Measurements from ENCODE around the gene SRPX. TPM values are rescaled to one million over a fixed set of nuclear protein-coding genes. Genes with fewer than 3 reads are reported as not detected.
A peak's percentile ranks its signal among the peaks of the same experiment; 100 is the strongest.

Gene SRPX
- total and polyA plus RNA-seq, 5 donors from 2014 or later = not detected

DNA sequence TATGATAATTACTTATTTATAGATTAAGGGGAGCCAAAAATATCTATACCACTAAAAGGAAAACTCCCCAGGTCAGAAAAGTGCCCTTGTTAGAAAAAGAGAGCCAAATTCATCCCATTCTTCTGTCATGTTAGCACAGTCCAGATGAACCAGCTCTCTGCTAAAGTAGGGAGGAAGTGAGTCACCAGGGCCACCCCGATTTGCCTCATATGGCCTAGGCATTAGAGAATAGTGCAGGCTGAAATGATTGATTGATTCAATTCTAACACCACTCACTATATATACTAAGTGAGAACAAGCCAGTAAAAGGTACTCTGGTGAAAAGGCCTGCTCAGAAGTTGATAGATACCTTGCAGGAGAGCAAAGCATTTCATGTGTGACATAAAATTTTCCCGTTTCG, 94.5 kb downstream of the SRPX start:
- no peaks in the 10 kb centered on the region for H3K4me1 ChIP-seq (ENCODE audit: control insufficient read depth, insufficient read depth, low read length, poor library complexity, severe bottlenecking)
- peaks cover 0 to 2% (median 0%) of the 10 kb centered on the region in 7 donors for H3K9me3 Mint-ChIP-seq
- no peaks in the 10 kb centered on the region for H3K36me3 Mint-ChIP-seq
- no peaks in the 10 kb centered on the region for H3K9me3 ChIP-seq (ENCODE audit: control insufficient read depth in 2 of 2, low read length in 2 of 2)
- H3K27ac Mint-ChIP-seq = peak overlapping the region in 1 of 3 donors; percentile 48
- H3K27me3 ChIP-seq (ENCODE audit: control insufficient read depth, insufficient read depth, low read length) = no peaks in the 10 kb centered on the region
- no peaks in the 10 kb centered on the region for H3K4me1 Mint-ChIP-seq
- no peaks in the 10 kb centered on the region for H3K27me3 Mint-ChIP-seq
- no peaks in the 10 kb centered on the region for H3K36me3 ChIP-seq (ENCODE audit: control insufficient read depth, insufficient read depth, low read length)
- no peak overlapping the region for H3K4me3 Mint-ChIP-seq
- no peak overlapping the region for H3K4me3 ChIP-seq (ENCODE audit: low read depth, low read length)
- DNase-seq (no peak), ATAC-seq (ENCODE audit: low read depth in 2 of 2) (no peak)
- H3K27ac ChIP-seq (ENCODE audit: insufficient read depth, low read length, poor library complexity, severe bottlenecking) = no peak overlapping the region

DNA sequence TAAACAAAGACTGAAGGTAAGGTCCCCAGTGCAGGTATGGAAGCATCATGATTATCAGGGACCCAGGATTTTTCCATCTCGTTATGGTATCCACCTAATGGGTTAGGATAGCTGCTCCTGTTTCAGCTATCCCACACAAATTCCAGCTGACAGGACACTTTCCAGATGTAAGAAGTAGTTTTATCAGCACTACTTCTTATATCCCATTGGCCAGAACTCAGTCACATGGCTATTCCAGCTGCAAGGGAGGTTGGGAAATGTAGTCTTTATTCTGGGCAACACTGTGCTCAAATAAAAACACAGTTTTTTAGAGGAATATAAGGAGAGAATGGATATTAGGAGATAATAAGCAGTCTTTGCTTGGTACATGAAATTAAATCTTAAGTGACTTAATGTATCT, 96.7 kb downstream of the SRPX start:
- Mint-ChIP-seq H3K9me3 (peaks cover 0 to 3% (median 0%) of the 10 kb centered on the region in 7 donors), H3K4me1 (no peaks in the 10 kb centered on the region), H3K36me3 (no peaks in the 10 kb centered on the region), H3K27me3 (no peaks in the 10 kb centered on the region), H3K4me3 (no peak overlapping the region), H3K27ac (no peak overlapping the region)
- no peak for DNase-seq
- no peak for ATAC-seq (ENCODE audit: low read depth in 2 of 2)
- H3K4me3 ChIP-seq (ENCODE audit: low read depth, low read length) = no peak overlapping the region
- no peak overlapping the region for H3K27ac ChIP-seq (ENCODE audit: insufficient read depth, low read length, poor library complexity, severe bottlenecking)
- H3K36me3 ChIP-seq (ENCODE audit: control insufficient read depth, insufficient read depth, low read length) = no peaks in the 10 kb centered on the region
- no peaks in the 10 kb centered on the region for H3K27me3 ChIP-seq (ENCODE audit: control insufficient read depth, insufficient read depth, low read length)
- H3K4me1 ChIP-seq (ENCODE audit: control insufficient read depth, insufficient read depth, low read length, poor library complexity, severe bottlenecking) = no peaks in the 10 kb centered on the region
- no peaks in the 10 kb centered on the region for H3K9me3 ChIP-seq (ENCODE audit: control insufficient read depth in 2 of 2, low read length in 2 of 2)

DNA sequence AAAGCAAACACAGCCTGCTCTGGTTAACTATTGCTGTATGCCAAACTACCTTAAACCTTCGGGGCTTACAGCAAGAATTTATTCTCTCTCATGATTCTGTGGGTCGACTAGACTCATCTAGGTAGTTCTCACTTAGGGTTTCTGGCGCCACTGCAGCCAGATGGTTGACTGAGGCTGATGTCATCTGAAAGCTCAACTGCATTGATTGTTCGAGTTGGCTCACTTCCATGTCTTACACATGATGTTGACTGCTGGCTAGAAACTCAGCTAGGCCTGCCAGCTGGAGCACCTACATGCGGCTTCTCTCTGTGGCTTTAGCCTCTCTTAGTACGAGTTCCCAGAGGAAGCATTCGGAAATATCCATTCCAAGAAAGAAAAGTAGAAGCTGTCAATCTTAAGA, 103.2 kb downstream of the SRPX start:
- H3K4me3 Mint-ChIP-seq = no peak overlapping the region
- H3K27ac ChIP-seq (ENCODE audit: insufficient read depth, low read length, poor library complexity, severe bottlenecking) = no peak overlapping the region
- H3K9me3 Mint-ChIP-seq = peaks cover 0 to 3% (median 0%) of the 10 kb centered on the region in 7 donors
- H3K36me3 ChIP-seq (ENCODE audit: control insufficient read depth, insufficient read depth, low read length) = no peaks in the 10 kb centered on the region
- H3K27me3 Mint-ChIP-seq = no peaks in the 10 kb centered on the region
- H3K27me3 ChIP-seq (ENCODE audit: control insufficient read depth, insufficient read depth, low read length) = no peaks in the 10 kb centered on the region
- no peaks in the 10 kb centered on the region for H3K4me1 ChIP-seq (ENCODE audit: control insufficient read depth, insufficient read depth, low read length, poor library complexity, severe bottlenecking)
- no peaks in the 10 kb centered on the region for H3K36me3 Mint-ChIP-seq
- DNase-seq (no peak), ATAC-seq (ENCODE audit: low read depth in 2 of 2) (no peak)
- no peaks in the 10 kb centered on the region for H3K9me3 ChIP-seq (ENCODE audit: control insufficient read depth in 2 of 2, low read length in 2 of 2)
- H3K4me3 ChIP-seq (ENCODE audit: low read depth, low read length) = no peak overlapping the region
- no peak overlapping the region for H3K27ac Mint-ChIP-seq
- H3K4me1 Mint-ChIP-seq = no peaks in the 10 kb centered on the region

DNA sequence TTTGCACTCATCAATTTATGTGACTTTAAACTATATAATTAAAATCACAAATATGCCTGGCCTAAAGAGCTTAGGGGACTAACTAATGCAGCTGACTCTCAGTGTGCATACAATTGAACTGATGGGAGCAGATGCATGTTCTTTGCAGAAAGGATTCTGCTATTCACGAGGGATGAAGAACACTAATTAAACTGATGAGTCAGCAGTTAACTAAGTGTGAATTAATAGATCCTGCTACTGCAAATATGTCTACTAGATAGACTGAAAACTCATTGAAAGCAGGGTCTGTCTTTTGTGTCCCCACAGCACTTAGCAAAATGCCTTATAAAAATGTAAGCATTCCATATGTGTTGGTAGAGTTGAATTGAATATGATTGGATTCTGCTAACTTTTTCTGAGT, 104.0 kb downstream of the SRPX start:
- ATAC-seq (ENCODE audit: low read depth in 2 of 2) (no peak), DNase-seq (no peak)
- Histone ChIP-seq H3K4me3 (ENCODE audit: low read depth, low read length) (no peak overlapping the region), H3K27ac (ENCODE audit: insufficient read depth, low read length, poor library complexity, severe bottlenecking) (no peak overlapping the region), H3K4me1 (ENCODE audit: control insufficient read depth, insufficient read depth, low read length, poor library complexity, severe bottlenecking) (no peaks in the 10 kb centered on the region), H3K27me3 (ENCODE audit: control insufficient read depth, insufficient read depth, low read length) (no peaks in the 10 kb centered on the region), H3K9me3 (ENCODE audit: control insufficient read depth in 2 of 2, low read length in 2 of 2) (no peaks in the 10 kb centered on the region), H3K36me3 (ENCODE audit: control insufficient read depth, insufficient read depth, low read length) (no peaks in the 10 kb centered on the region)
- H3K36me3 Mint-ChIP-seq = no peaks in the 10 kb centered on the region
- no peaks in the 10 kb centered on the region for H3K27me3 Mint-ChIP-seq
- H3K4me3 Mint-ChIP-seq = no peak overlapping the region
- H3K27ac Mint-ChIP-seq = no peak overlapping the region
- H3K4me1 Mint-ChIP-seq = no peaks in the 10 kb centered on the region
- H3K9me3 Mint-ChIP-seq = peaks cover 0 to 3% (median 0%) of the 10 kb centered on the region in 7 donors

DNA sequence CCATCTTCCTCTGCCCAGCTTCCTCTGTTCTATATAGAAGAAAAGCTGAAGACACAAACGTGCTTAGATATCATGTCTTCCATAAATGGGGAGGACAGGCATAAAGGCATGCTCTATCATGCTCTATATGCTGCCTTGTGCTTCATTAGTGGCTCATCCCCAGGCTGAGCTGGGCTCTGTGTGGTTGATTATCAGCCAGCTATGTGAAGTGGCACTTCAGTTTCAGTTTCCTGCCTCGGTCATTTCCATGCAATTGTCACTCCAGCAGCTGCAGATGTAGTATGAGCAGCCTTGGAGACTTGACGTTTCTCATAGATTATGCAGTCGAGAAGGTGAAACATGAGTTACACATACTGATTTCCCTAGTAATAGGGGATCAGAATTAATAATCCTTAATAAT, 108.1 kb downstream of the SRPX start:
- Mint-ChIP-seq H3K36me3 (no peaks in the 10 kb centered on the region), H3K9me3 (no peaks in the 10 kb centered on the region), H3K27me3 (no peaks in the 10 kb centered on the region), H3K4me3 (no peak overlapping the region), H3K4me1 (no peaks in the 10 kb centered on the region), H3K27ac (no peak overlapping the region)
- H3K27me3 ChIP-seq (ENCODE audit: control insufficient read depth, insufficient read depth, low read length) = no peaks in the 10 kb centered on the region
- DNase-seq (no peak), ATAC-seq (ENCODE audit: low read depth in 2 of 2) (no peak)
- no peaks in the 10 kb centered on the region for H3K36me3 ChIP-seq (ENCODE audit: control insufficient read depth, insufficient read depth, low read length)
- no peaks in the 10 kb centered on the region for H3K4me1 ChIP-seq (ENCODE audit: control insufficient read depth, insufficient read depth, low read length, poor library complexity, severe bottlenecking)
- H3K27ac ChIP-seq (ENCODE audit: insufficient read depth, low read length, poor library complexity, severe bottlenecking) = no peak overlapping the region
- no peaks in the 10 kb centered on the region for H3K9me3 ChIP-seq (ENCODE audit: control insufficient read depth in 2 of 2, low read length in 2 of 2)
- H3K4me3 ChIP-seq (ENCODE audit: low read depth, low read length) = no peak overlapping the region

DNA sequence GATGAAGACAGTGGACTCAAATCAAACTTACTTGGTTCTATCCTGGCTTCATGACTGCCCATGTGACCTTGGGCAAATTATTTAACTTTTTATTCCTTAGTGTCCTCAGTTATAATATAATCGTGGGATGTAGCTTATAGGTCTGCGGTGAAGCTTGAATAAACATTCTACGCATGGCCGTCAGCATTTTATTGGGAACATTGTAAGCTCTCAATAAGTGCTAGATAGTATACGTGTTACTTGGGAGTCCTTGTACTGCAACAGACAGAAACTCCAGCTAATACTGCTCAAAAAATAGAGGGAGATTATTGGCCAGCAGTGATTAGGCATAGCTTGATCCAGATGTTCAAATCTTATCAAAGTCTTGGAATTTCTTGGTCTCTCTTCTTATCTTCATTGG, 109.5 kb downstream of the SRPX start:
- Mint-ChIP-seq H3K27ac (no peak overlapping the region), H3K27me3 (no peaks in the 10 kb centered on the region), H3K9me3 (no peaks in the 10 kb centered on the region), H3K4me1 (no peaks in the 10 kb centered on the region), H3K4me3 (no peak overlapping the region), H3K36me3 (no peaks in the 10 kb centered on the region)
- H3K27me3 ChIP-seq (ENCODE audit: control insufficient read depth, insufficient read depth, low read length) = no peaks in the 10 kb centered on the region
- no peak for DNase-seq
- no peak overlapping the region for H3K4me3 ChIP-seq (ENCODE audit: low read depth, low read length)
- no peak for ATAC-seq (ENCODE audit: low read depth in 2 of 2)
- H3K36me3 ChIP-seq (ENCODE audit: control insufficient read depth, insufficient read depth, low read length) = no peaks in the 10 kb centered on the region
- no peak overlapping the region for H3K27ac ChIP-seq (ENCODE audit: insufficient read depth, low read length, poor library complexity, severe bottlenecking)
- no peaks in the 10 kb centered on the region for H3K4me1 ChIP-seq (ENCODE audit: control insufficient read depth, insufficient read depth, low read length, poor library complexity, severe bottlenecking)
- no peaks in the 10 kb centered on the region for H3K9me3 ChIP-seq (ENCODE audit: control insufficient read depth in 2 of 2, low read length in 2 of 2)

DNA sequence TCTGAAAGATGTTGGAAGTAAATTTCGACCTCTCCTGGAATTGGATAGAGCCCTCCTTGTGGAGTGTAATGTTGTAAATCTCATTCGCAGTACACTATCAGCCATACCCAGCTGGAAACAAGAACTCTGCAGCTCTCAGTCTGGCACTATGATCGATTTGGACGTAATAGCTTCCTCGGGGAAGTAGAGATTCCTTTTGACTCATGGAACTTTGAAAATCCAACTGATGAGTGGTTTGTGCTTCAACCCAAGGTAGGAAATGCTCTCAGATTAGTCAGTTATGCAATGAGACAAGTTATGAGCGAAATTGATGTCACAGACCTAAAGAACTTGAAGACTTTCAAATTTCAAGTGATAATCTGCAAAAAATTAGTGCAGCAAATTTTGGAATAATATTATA, 110.4 kb downstream of the SRPX start:
- H3K27ac Mint-ChIP-seq = no peak overlapping the region
- Histone ChIP-seq H3K4me3 (ENCODE audit: low read depth, low read length) (no peak overlapping the region), H3K27me3 (ENCODE audit: control insufficient read depth, insufficient read depth, low read length) (no peaks in the 10 kb centered on the region), H3K27ac (ENCODE audit: insufficient read depth, low read length, poor library complexity, severe bottlenecking) (no peak overlapping the region), H3K9me3 (ENCODE audit: control insufficient read depth in 2 of 2, low read length in 2 of 2) (no peaks in the 10 kb centered on the region), H3K36me3 (ENCODE audit: control insufficient read depth, insufficient read depth, low read length) (no peaks in the 10 kb centered on the region), H3K4me1 (ENCODE audit: control insufficient read depth, insufficient read depth, low read length, poor library complexity, severe bottlenecking) (no peaks in the 10 kb centered on the region)
- H3K27me3 Mint-ChIP-seq = no peaks in the 10 kb centered on the region
- peaks cover 0 to 1% (median 0%) of the 10 kb centered on the region in 7 donors for H3K9me3 Mint-ChIP-seq
- H3K36me3 Mint-ChIP-seq = no peaks in the 10 kb centered on the region
- no peak for ATAC-seq (ENCODE audit: low read depth in 2 of 2)
- H3K4me1 Mint-ChIP-seq = no peaks in the 10 kb centered on the region
- DNase-seq = no peak
- H3K4me3 Mint-ChIP-seq = no peak overlapping the region

DNA sequence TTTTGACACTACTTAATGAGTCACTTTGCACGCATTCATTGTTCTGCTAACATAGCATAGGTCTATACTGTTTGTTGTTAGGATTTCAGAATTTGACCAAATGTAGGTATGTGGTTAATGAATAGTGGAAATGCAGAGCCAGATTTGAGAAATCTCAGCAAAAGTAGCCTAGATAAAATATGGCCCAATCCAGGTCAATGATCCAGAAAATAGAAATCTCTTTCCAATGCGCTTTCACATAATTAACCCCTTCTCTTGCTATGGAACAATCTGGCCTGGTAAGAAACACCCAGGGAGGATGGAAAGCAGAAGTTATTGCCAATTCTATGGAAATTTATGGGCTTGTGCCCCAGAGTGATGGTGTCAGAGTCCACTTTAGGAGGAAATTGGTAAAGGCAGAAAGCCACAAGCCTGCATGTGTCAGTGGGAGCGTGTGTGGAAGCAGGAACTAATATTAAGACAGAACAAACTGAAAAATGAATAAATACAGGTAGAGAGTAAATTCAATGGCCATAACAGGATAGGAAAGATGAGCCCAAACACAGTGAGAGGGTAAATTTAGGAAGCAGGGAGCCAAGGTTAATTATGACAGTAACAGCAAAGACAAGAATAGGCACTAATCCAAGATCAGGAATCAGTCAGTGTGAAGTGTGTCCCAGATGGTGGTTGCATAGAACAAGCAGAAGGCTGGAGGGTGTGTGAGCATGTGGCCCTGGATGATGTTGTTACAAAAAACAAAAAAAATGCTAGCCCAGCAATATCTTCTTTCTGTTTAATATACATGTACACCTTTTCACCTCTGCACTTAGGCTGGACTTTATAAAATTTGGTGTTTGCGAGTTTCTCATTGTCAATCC, 111.4 kb downstream of the SRPX start:
- Histone ChIP-seq H3K4me1 (ENCODE audit: control insufficient read depth, insufficient read depth, low read length, poor library complexity, severe bottlenecking) (no peaks in the 10 kb centered on the region), H3K27me3 (ENCODE audit: control insufficient read depth, insufficient read depth, low read length) (no peaks in the 10 kb centered on the region), H3K9me3 (ENCODE audit: control insufficient read depth in 2 of 2, low read length in 2 of 2) (no peaks in the 10 kb centered on the region), H3K27ac (ENCODE audit: insufficient read depth, low read length, poor library complexity, severe bottlenecking) (no peak overlapping the region), H3K4me3 (ENCODE audit: low read depth, low read length) (no peak overlapping the region), H3K36me3 (ENCODE audit: control insufficient read depth, insufficient read depth, low read length) (no peaks in the 10 kb centered on the region)
- Mint-ChIP-seq H3K27me3 (no peaks in the 10 kb centered on the region), H3K9me3 (peaks cover 0 to 3% (median 0%) of the 10 kb centered on the region in 7 donors), H3K36me3 (no peaks in the 10 kb centered on the region), H3K27ac (no peak overlapping the region), H3K4me1 (no peaks in the 10 kb centered on the region), H3K4me3 (no peak overlapping the region)
- ATAC-seq (ENCODE audit: low read depth in 2 of 2) = no peak
- DNase-seq = no peak

All from CD4-positive, CD25-positive, alpha-beta regulatory T cell (primary cell).